Measurements from ENCODE around the gene TKT. TPM values are rescaled to one million over a fixed set of nuclear protein-coding genes. Genes with fewer than 3 reads are reported as not detected.
"Not testable (repeated sequence)": the region's sequence is repeated elsewhere in the genome, so short reads cannot be mapped to it uniquely, and the experiment has no call there.

The TKT gene
- total RNA-seq, 1 experiment from 2014 or later: 377 TPM

- Histone ChIP-seq H3K27ac (ENCODE audit: low read length) (no peak overlapping the region), H3K4me3 (ENCODE audit: low read length) (no peak overlapping the region), H2AFZ (ENCODE audit: low read length) (no peak overlapping the region), H3K9me3 (ENCODE audit: low read length) (no peaks in the 10 kb centered on the region), H4K20me1 (ENCODE audit: insufficient read depth, low read depth, low read length) (peaks cover 35% of the 10 kb centered on the region), H3K79me2 (ENCODE audit: low read length) (peaks cover 41% of the 10 kb centered on the region), H3K27me3 (ENCODE audit: low read length) (no peaks in the 10 kb centered on the region), H3K9me2 (replicated peaks; ENCODE audit: insufficient read depth, low read length) (no peaks in the 10 kb centered on the region), H3K4me2 (ENCODE audit: low read depth, low read length, poor library complexity, severe bottlenecking) (no peak overlapping the region), H3K36me3 (ENCODE audit: insufficient read depth, low read length) (peaks cover 6% of the 10 kb centered on the region; the same call in 1 of the 2 replicates), H3K4me1 (ENCODE audit: low read length) (peaks cover 30% of the 10 kb centered on the region), H3K9ac (ENCODE audit: low read length) (no peak overlapping the region)
- no peak for DNase-seq
These were observed 858 bp upstream of the TKT start for GRCh38 chr3:53256704-53257055.

DNA sequence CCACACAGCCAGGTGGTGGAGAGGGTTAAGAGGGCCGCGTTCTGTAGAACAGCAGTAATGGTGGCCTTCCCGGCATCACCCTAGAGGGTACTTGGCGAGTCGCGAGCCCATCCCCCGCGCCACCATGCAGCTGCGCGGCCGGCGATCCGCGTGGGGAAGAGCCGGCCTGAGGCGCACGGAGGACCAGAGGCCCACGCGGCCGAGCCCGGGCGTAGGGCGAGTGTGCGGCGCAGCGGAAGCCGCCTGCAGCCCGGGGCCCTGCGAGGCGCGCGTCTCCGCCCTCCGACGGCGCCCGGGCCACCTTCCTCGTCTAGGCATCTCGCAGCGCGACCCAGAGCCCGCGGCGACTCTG, 423 bp downstream of the TKT start:
- H3K9me2 ChIP-seq (replicated peaks; ENCODE audit: insufficient read depth, low read length): no peaks in the 10 kb centered on the region
- H3K9ac ChIP-seq (ENCODE audit: low read length): peak overlapping the region; percentile 100
- H3K4me3 ChIP-seq (ENCODE audit: low read length): peak overlapping the region; percentile 98
- H3K27me3 ChIP-seq (ENCODE audit: low read length): no peaks in the 10 kb centered on the region
- H4K20me1 ChIP-seq (ENCODE audit: insufficient read depth, low read depth, low read length): peaks cover 48% of the 10 kb centered on the region
- DNase-seq: peak; percentile 83
- H3K9me3 ChIP-seq (ENCODE audit: low read length): no peaks in the 10 kb centered on the region
- peaks cover 54% of the 10 kb centered on the region for H3K79me2 ChIP-seq (ENCODE audit: low read length)
- no peak overlapping the region; the same call in 1 of the 2 replicates for H2AFZ ChIP-seq (ENCODE audit: low read length)
- H3K4me2 ChIP-seq (ENCODE audit: low read depth, low read length, poor library complexity, severe bottlenecking): peak overlapping the region; percentile 100
- peak overlapping the region; percentile 87 for H3K27ac ChIP-seq (ENCODE audit: low read length)
- peaks cover 42% of the 10 kb centered on the region for H3K4me1 ChIP-seq (ENCODE audit: low read length)
- peaks cover 6% of the 10 kb centered on the region; the same call in 1 of the 2 replicates for H3K36me3 ChIP-seq (ENCODE audit: insufficient read depth, low read length)

DNA sequence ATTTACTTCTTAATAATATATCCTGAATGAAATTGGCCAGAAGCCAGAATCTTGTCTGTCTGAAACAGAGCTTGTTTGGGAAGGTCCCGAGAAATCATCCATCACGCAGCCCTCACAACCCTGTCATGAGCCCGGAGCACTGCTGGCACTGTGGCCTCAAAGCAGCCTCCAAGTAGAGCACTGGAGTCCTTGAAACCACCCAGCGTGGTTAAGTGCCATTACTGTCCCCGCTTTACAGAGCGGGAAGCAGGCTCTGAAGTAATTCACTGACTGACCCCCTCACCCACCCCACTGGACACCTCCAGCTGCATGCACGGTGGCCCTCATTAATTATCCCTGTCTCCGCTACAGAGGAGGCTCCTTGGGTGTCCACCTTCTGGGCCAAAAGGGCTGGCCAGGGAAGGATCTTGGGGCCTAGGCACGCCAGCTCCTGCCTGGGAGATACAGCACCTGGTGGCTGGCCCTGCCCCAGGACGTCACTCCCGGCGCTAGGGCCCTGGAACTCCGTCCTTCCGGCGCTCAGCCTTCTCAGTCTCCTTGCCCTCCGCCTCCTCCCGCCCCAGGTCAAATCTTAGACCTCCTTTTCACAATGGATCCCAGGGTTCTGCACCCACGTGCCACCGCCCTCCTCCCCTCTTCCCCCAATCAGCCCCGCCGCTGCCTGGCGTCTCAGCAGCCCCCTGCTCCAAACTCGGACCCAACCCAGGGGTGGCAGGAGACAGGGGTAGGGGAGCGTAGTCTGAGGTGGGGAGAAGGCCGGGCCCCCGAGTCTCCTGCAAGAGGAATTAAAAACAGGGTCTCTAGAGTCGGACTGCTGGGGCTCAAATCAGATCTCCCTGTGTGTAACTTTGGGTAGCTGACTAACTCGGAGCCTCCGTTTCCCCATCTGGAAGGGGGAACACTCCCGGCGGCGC, 1.1 kb downstream of the TKT start:
- peak; percentile 86 for DNase-seq
- Histone ChIP-seq H2AFZ (ENCODE audit: low read length) (no peak overlapping the region), H3K27ac (ENCODE audit: low read length) (peak overlapping the region; percentile 87), H3K36me3 (ENCODE audit: insufficient read depth, low read length) (peaks cover 6% of the 10 kb centered on the region; the same call in 1 of the 2 replicates), H3K27me3 (ENCODE audit: low read length) (no peaks in the 10 kb centered on the region), H3K4me1 (ENCODE audit: low read length) (peaks cover 49% of the 10 kb centered on the region), H3K79me2 (ENCODE audit: low read length) (peaks cover 60% of the 10 kb centered on the region), H3K9ac (ENCODE audit: low read length) (peak overlapping the region; percentile 100), H3K4me3 (ENCODE audit: low read length) (peak overlapping the region; percentile 98), H3K9me3 (ENCODE audit: low read length) (no peaks in the 10 kb centered on the region), H4K20me1 (ENCODE audit: insufficient read depth, low read depth, low read length) (peaks cover 54% of the 10 kb centered on the region), H3K9me2 (replicated peaks; ENCODE audit: insufficient read depth, low read length) (no peaks in the 10 kb centered on the region), H3K4me2 (ENCODE audit: low read depth, low read length, poor library complexity, severe bottlenecking) (peak overlapping the region; percentile 100)

DNA sequence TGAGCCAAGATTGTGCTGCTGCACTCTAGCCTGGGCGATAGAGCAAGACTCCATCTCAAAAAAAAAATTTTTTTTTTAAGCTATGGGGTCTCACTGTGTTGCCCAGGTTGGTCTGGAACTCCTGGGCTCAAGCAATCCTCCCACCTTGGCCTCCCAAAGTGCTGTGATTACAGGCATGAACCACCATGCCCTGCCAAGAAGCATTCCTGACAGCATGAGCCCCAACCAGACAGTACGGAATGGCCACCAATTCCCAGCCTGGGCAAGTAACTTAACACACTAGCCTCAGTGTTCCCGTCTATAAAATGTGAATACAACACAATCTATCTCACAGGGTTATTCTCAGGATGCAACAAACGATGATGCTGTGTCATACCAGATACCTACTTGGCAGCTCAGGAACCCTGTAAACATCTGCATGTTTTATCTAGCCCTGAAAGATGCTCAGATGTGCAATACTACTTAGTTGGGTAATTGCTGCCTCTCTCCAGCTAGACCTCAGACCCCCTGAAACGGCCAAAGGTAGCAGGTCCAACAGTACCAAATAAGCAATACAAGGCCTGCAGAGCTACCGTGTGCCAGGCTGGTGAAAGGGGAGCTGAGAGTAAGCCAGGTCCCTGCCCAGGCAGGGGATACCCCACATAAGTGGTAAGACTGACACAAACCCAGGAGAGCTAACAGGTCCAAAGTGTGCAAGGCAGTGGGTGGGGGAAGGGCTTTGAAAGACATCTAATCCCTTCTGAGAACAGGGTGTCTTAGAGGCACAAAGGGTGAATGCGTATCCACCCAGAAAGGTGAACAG, 1.9 kb downstream of the TKT start:
- H3K27ac ChIP-seq (ENCODE audit: low read length): peak overlapping the region; percentile 87; the same call in 1 of the 2 replicates
- H3K4me2 ChIP-seq (ENCODE audit: low read depth, low read length, poor library complexity, severe bottlenecking): peak overlapping the region; percentile 100
- H3K9me3 ChIP-seq (ENCODE audit: low read length): no peaks in the 10 kb centered on the region
- no peaks in the 10 kb centered on the region for H3K9me2 ChIP-seq (replicated peaks; ENCODE audit: insufficient read depth, low read length)
- H3K27me3 ChIP-seq (ENCODE audit: low read length): no peaks in the 10 kb centered on the region
- H3K36me3 ChIP-seq (ENCODE audit: insufficient read depth, low read length): peaks cover 6% of the 10 kb centered on the region; the same call in 1 of the 2 replicates
- H3K4me1 ChIP-seq (ENCODE audit: low read length): peaks cover 56% of the 10 kb centered on the region
- H4K20me1 ChIP-seq (ENCODE audit: insufficient read depth, low read depth, low read length): peaks cover 60% of the 10 kb centered on the region
- no peak for DNase-seq
- H3K4me3 ChIP-seq (ENCODE audit: low read length): peak overlapping the region; percentile 98
- peaks cover 69% of the 10 kb centered on the region for H3K79me2 ChIP-seq (ENCODE audit: low read length)
- H2AFZ ChIP-seq (ENCODE audit: low read length): no peak overlapping the region
- H3K9ac ChIP-seq (ENCODE audit: low read length): peak overlapping the region; percentile 100

DNA sequence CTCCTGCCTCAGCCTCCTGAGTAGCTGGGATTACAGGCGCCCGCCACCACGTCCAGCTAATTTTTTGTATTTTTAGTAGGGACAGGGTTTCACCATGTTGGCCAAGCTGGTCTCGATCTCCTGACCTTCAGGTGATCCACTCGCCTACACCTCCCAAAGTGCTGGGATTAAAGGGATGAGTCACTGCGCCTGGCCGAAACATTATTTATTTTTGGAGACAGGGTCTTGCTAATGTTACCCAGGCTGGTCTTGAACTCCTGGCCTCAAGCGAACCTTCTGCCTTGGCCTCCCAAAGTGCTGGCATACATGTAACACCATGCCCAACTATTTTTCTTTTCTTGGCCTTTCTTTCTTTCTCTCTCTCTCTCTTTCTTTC, 2.9 kb downstream of the TKT start:
- peaks cover 67% of the 10 kb centered on the region for H4K20me1 ChIP-seq (ENCODE audit: insufficient read depth, low read depth, low read length)

DNA sequence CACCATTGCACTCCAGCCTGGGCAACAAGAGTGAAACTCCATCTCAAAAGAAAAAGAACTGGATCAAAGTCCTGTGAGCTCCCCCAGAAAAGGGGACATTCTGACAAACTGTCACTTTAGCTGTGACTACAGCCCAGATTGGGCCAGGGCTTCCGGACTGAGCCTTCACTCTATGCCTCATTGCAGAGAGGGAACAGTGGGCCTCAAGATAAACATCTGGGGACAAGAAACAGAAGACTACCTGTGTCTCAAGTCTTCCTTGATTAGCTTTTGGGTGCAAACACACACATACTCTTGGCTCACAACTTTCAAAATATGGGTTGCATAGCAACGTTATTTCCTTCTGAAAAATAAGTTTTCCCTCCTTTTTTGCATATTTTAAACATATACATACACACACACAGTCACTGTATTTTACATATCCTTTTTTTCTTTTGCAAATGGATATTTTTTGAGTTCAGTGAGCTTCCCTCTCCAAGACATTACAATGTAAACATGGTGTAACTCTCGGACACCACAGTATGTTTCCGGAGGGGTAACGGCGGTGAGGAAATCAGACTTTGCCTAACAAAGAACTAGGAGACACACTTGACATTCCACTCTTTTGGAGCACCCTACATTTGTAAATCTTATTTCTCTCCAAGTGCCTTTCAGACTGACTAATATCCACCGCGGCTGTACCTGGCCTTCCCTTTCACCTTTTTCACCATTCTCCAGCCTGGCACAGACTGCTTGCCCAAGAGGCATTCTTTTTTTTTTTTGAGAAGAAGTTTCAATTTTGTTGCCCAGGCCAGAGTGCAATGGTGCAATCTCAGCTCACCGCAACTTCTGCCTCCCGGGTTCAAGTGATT, 3.5 kb downstream of the TKT start:
- Histone ChIP-seq H3K27me3 (ENCODE audit: low read length) (no peaks in the 10 kb centered on the region), H3K9ac (ENCODE audit: low read length) (no peak overlapping the region), H3K79me2 (ENCODE audit: low read length) (peaks cover 85% of the 10 kb centered on the region), H3K9me3 (ENCODE audit: low read length) (no peaks in the 10 kb centered on the region), H4K20me1 (ENCODE audit: insufficient read depth, low read depth, low read length) (peaks cover 72% of the 10 kb centered on the region), H3K4me2 (ENCODE audit: low read depth, low read length, poor library complexity, severe bottlenecking) (peak overlapping the region; percentile 50), H3K36me3 (ENCODE audit: insufficient read depth, low read length) (peaks cover 6% of the 10 kb centered on the region; the same call in 1 of the 2 replicates), H3K4me3 (ENCODE audit: low read length) (peak overlapping the region; percentile 98; the same call in 1 of the 2 replicates), H2AFZ (ENCODE audit: low read length) (no peak overlapping the region), H3K9me2 (replicated peaks; ENCODE audit: insufficient read depth, low read length) (no peaks in the 10 kb centered on the region), H3K27ac (ENCODE audit: low read length) (peak overlapping the region; percentile 0), H3K4me1 (ENCODE audit: low read length) (peaks cover 56% of the 10 kb centered on the region)
- peak; percentile 62 for DNase-seq

More for the DNA sequence above, 2.9 kb downstream of the TKT start:
- H3K27ac ChIP-seq (ENCODE audit: low read length): peak overlapping the region; percentile 0; the same call in 1 of the 2 replicates
- H3K27me3 ChIP-seq (ENCODE audit: low read length); H3K9me2 ChIP-seq (replicated peaks; ENCODE audit: insufficient read depth, low read length); H2AFZ ChIP-seq (ENCODE audit: low read length); H3K9me3 ChIP-seq (ENCODE audit: low read length); DNase-seq; H3K36me3 ChIP-seq (ENCODE audit: insufficient read depth, low read length): not testable (repeated sequence)
- peaks cover 79% of the 10 kb centered on the region for H3K79me2 ChIP-seq (ENCODE audit: low read length)
- H3K4me3 ChIP-seq (ENCODE audit: low read length): peak overlapping the region; percentile 98; the same call in 1 of the 2 replicates
- H3K4me1 ChIP-seq (ENCODE audit: low read length): peaks cover 56% of the 10 kb centered on the region
- peak overlapping the region; percentile 100; the same call in 1 of the 2 replicates for H3K9ac ChIP-seq (ENCODE audit: low read length)
- peak overlapping the region; percentile 50 for H3K4me2 ChIP-seq (ENCODE audit: low read depth, low read length, poor library complexity, severe bottlenecking)

GRCh38 chr3:53250881-53251605, 4.8 kb downstream of the TKT start:
- Histone ChIP-seq H3K36me3 (ENCODE audit: insufficient read depth, low read length) (peaks cover 6% of the 10 kb centered on the region; the same call in 1 of the 2 replicates), H3K27ac (ENCODE audit: low read length) (peak overlapping the region; percentile 45), H3K27me3 (ENCODE audit: low read length) (no peaks in the 10 kb centered on the region), H3K9me2 (replicated peaks; ENCODE audit: insufficient read depth, low read length) (no peaks in the 10 kb centered on the region), H3K4me1 (ENCODE audit: low read length) (peaks cover 56% of the 10 kb centered on the region), H3K9ac (ENCODE audit: low read length) (peak overlapping the region; percentile 44), H3K4me3 (ENCODE audit: low read length) (no peak overlapping the region; the same call in 1 of the 2 replicates), H2AFZ (ENCODE audit: low read length) (no peak overlapping the region), H4K20me1 (ENCODE audit: insufficient read depth, low read depth, low read length) (peaks cover 76% of the 10 kb centered on the region), H3K9me3 (ENCODE audit: low read length) (no peaks in the 10 kb centered on the region), H3K79me2 (ENCODE audit: low read length) (peaks cover 98% of the 10 kb centered on the region), H3K4me2 (ENCODE audit: low read depth, low read length, poor library complexity, severe bottlenecking) (peak overlapping the region; percentile 16)
- peak; percentile 38 for DNase-seq

All from Karpas-422 (cell line).